COLO668 (cell line): Measurements from ENCODE around the gene RPLP2.

ENCODE experiments used
- DNase-seq: peaks from one replicate; lab custom pipeline; 2025; ENCODE audit not compliant: unreplicated experiment; lab: John Stamatoyannopoulos, UW

RPLP2 gene

DNA sequence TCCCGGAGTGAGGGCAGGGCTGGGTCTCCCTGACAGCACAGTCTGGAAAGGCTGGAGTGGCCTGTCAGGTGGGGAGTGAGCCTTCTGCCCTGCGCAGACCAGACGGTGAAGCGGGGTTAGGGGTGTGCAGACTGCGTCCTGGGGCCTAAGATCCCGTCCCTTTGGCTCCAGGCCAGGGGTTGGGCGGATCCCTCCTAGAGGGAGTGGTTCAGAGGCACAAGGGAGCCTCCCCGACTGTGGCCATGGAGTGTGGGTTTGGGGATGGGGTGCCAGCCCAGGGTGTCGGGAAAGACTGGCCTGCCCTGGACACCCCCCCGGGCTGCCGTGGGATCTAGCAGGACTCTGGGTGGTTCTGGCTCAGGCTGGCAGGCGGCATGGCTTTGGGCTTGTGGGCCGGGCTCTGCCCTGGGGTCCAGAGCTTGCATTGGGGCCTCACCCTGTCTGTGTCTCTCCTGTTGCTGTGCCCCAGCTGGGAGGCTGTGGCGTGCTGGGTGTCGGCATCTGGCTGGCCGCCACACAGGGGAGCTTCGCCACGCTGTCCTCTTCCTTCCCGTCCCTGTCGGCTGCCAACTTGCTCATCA is 52.4 kb downstream of the RPLP2 start:
- DNase-seq: peak; percentile 27
